Transverse colon (tissue), 4 donors: ENCODE measurements around the gene WIPF1. TPM values are rescaled to one million over a fixed set of nuclear protein-coding genes. Genes with fewer than 3 reads are reported as not detected.

Experiments
- DNase-seq: peaks from one replicate; pipeline ENCODE4 v3.0.0-alpha.2; 2019
- H3K27ac ChIP-seq, 4 donors: fragments of 200-600 bp; sonication (generic); 2 replicates each; pipeline ENCODE4 v1.5.1; 2016 to 2018; ENCODE audit warnings: inconsistent platforms in 4 of 4
- H3K27me3 ChIP-seq: fragments of 200-600 bp; sonication (generic); 2 replicates; pipeline ENCODE4 v1.5.1; 2017; ENCODE audit warnings: inconsistent platforms
- H3K36me3 ChIP-seq, 4 donors: fragments of 200-600 bp; sonication (generic); 2 replicates each; pipeline ENCODE4 v1.5.1; 2017 to 2019; ENCODE audit warnings: inconsistent platforms in 4 of 4
- H3K4me1 ChIP-seq, 4 donors: fragments of 200-600 bp; sonication (generic); 2 replicates each; pipeline ENCODE4 v1.5.1; 2017 to 2020; ENCODE audit warnings: inconsistent platforms in 4 of 4
- H3K4me3 ChIP-seq, 4 donors: fragments of 200-600 bp; sonication (generic); 1 replicate in 1 of 4; 2 replicates in 3 of 4; pipeline versions ENCODE4 v1.5.1 to v1.6.1; 2017 to 2019; ENCODE audit warnings: inconsistent platforms in 4 of 4
- H3K9me3 ChIP-seq, 2 donors: fragments of 200-600 bp; sonication (generic); 2 replicates each; pipeline ENCODE4 v1.5.1; 2017 to 2019; ENCODE audit warnings: inconsistent platforms in 2 of 2
- EP300 ChIP-seq: sonication (generic); formaldehyde crosslinking; IDR thresholded peaks from one replicate; pipeline ENCODE4 v1.6.1; 2017; ENCODE audit warnings: antibody characterized with exemption, low read depth
- POLR2A ChIP-seq: fragments of 450-650 bp; IDR thresholded peaks from one replicate; pipeline ENCODE4 v1.6.1; 2016; ENCODE audit warnings: antibody characterized with exemption, mild to moderate bottlenecking, moderate library complexity
- POLR2AphosphoS5 ChIP-seq, 3 donors: sonication (generic); formaldehyde crosslinking; IDR thresholded peaks; one replicate each; pipeline ENCODE4 v1.6.1; 2016; ENCODE audit warnings: antibody characterized with exemption in 3 of 3
- WGBS, 2 donors: methylation state at CpG; one replicate each; pipeline ENCODE4 v1.1.5; 2018; ENCODE audit warnings: low coverage in 1 of 2; 5-methylcytosine and 5-hydroxymethylcytosine counted together
- in situ Hi-C, 4 donors: fragments of 200-750 bp; cut with MboI; loops; one replicate each; pipeline versions ENCODE4 v1.15.0 to v1.15.1; 2017; ENCODE audit warnings: low sequenced_read_pairs in 3 of 4, low pct_ligation_motif_present in 1 of 4, low pct_unique_long_range_greater_than_20kb in 1 of 4
- intact Hi-C: fragments of 100-400 bp; cut with DNase I; formaldehyde crosslinking; loops from one replicate; pipeline ENCODE4 v1.15.1; 2023; ENCODE audit warnings: low total_unique reads
- total RNA-seq, 4 donors: library from RNA; depleted of rRNA; stranded (reverse); fragments of >200 nt; gene quantifications; one replicate each; pipeline ENCODE4 v1.1.0, GENCODE V29; 2016
- TF ChIP-seq, protein P1 (sequence below), 5 experiments: fragments of 200-600 bp in 3 of 5; fragments of 450-650 bp in 2 of 5; sonication (generic) in 3 of 5; IDR thresholded peaks; 1 replicate in 2 of 5; 2 replicates in 3 of 5; pipeline ENCODE4 v1.5.1; 2016 to 2017; ENCODE audit warnings: antibody characterized with exemption in 5 of 5, inconsistent platforms in 3 of 5, mild to moderate bottlenecking in 2 of 5, moderate library complexity in 1 of 5

WIPF1 gene
- total RNA-seq, 4 donors from 2014 or later: 8.5 to 32.6 (median 16.1) TPM

DNA sequence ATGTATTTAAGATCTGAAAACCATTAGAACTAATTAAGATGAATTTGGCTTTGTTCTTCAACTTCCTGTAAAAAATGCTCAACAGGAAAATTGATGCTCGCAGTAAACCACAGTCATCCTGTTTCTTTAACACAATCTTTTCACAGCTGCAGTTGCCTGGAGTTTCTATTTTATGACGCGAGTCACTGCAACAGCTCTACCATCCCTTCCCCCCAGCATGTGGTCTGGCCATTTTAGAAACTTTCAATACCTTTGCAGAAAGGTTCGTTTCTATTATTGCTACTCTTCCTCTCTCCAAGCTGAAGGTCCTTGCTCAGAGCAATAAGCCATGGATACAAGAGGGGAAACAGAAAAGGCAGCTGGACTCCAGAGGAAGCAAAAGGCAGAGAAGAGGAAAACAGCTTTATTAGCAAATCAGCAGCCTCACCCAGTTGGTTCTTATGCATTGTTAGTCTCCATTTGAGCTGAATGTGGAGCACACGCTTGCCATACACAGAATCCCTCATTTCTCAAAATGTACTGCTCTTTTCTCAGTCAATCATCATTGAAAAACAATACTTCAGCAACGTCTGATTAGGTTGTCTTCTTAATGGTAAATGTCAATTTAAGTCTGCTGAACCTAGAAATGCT, 3.9 kb downstream of the WIPF1 start:
- WGBS, 2 donors: 46 to 49% methylated on average over 4 to 6 of the region's 6 CpGs
- Histone ChIP-seq H3K27me3 (no peaks in the 10 kb centered on the region), H3K27ac (peak overlapping the region; percentile 81 to 84 (median 83)), H3K9me3 (no peaks in the 10 kb centered on the region), H3K4me3 (peak overlapping the region in 2 of 4 donors; percentile 4 to 5), H3K36me3 (no peaks in the 10 kb centered on the region), H3K4me1 (peaks cover 10 to 51% (median 16%) of the 10 kb centered on the region in 4 donors)
- intact Hi-C loops: no loop called here
- TF ChIP-seq POLR2A: peak; percentile 46
- no peak for TF ChIP-seq EP300
- peak in 2 of 3 donors; percentile 26 to 60 for TF ChIP-seq POLR2AphosphoS5 (IDR thresholded peaks at IDR 0.05)
- peak; percentile 58 for DNase-seq
- in situ Hi-C loops: loop anchor here in 1 of 4 donors (25.0 kb wide), 1 partner anchor 94 kb away; no protein-coding TSS in a partner anchor

- in situ Hi-C loops (loop anchor here in 1 of 4 donors (25.0 kb wide), 1 partner anchor 94 kb away; no protein-coding TSS in a partner anchor), intact Hi-C loops (no loop called here)
- Histone ChIP-seq H3K36me3 (no peaks in the 10 kb centered on the region), H3K4me3 (peak overlapping the region in 1 of 4 donors; percentile 4), H3K27me3 (no peaks in the 10 kb centered on the region), H3K9me3 (no peaks in the 10 kb centered on the region), H3K27ac (peak overlapping the region; percentile 81 to 84 (median 83)), H3K4me1 (peaks cover 10 to 45% (median 15%) of the 10 kb centered on the region in 4 donors)
- DNase-seq: no peak
- TF ChIP-seq POLR2AphosphoS5 (IDR thresholded peaks at IDR 0.05) (no peak), POLR2A (no peak), EP300 (no peak)
- TF ChIP-seq, protein P1, sequence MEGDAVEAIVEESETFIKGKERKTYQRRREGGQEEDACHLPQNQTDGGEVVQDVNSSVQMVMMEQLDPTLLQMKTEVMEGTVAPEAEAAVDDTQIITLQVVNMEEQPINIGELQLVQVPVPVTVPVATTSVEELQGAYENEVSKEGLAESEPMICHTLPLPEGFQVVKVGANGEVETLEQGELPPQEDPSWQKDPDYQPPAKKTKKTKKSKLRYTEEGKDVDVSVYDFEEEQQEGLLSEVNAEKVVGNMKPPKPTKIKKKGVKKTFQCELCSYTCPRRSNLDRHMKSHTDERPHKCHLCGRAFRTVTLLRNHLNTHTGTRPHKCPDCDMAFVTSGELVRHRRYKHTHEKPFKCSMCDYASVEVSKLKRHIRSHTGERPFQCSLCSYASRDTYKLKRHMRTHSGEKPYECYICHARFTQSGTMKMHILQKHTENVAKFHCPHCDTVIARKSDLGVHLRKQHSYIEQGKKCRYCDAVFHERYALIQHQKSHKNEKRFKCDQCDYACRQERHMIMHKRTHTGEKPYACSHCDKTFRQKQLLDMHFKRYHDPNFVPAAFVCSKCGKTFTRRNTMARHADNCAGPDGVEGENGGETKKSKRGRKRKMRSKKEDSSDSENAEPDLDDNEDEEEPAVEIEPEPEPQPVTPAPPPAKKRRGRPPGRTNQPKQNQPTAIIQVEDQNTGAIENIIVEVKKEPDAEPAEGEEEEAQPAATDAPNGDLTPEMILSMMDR (IDR thresholded peaks at IDR 0.05): no peak
These were observed 4.6 kb downstream of the WIPF1 start for GRCh38 chr2:174593041-174593440.

DNA sequence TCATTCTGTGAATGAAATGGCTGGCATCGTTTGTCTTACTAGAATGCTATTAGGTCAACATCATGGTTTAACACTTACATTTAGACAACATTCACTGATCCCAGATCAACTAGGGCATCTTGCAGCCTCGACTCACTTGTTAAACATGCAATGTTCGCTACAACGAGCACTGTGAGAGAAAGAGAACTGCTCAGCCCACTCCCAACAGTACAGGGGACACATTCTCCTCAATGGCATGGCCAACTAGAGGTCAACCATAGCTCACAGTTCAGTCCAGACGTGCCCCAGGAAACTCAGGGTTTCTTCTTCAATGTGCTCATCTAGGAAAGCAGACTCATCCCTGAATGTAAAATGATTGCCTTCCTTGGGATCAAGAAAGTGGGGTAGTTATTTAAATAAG, 5.9 kb downstream of the WIPF1 start:
- H3K27ac ChIP-seq: peak overlapping the region in 3 of 4 donors; percentile 3 to 84 (median 81)
- no peak overlapping the region for H3K4me3 ChIP-seq
- TF ChIP-seq EP300 (no peak), POLR2A (no peak), POLR2AphosphoS5 (IDR thresholded peaks at IDR 0.05) (no peak)
- TF ChIP-seq, protein P1 (IDR thresholded peaks at IDR 0.05): no peak
- H3K27me3 ChIP-seq: no peaks in the 10 kb centered on the region
- in situ Hi-C loops: loop anchor here in 1 of 4 donors (25.0 kb wide), 1 partner anchor 96 kb away; no protein-coding TSS in a partner anchor
- DNase-seq: no peak
- intact Hi-C loops: no loop called here
- H3K36me3 ChIP-seq: no peaks in the 10 kb centered on the region
- WGBS, 2 donors: 73 to 80% methylated on average over 1 to 5 of the region's 5 CpGs
- H3K4me1 ChIP-seq: peaks cover 6 to 34% (median 9%) of the 10 kb centered on the region in 4 donors
- no peaks in the 10 kb centered on the region for H3K9me3 ChIP-seq

- DNase-seq: no peak
- Histone ChIP-seq H3K27me3 (no peaks in the 10 kb centered on the region), H3K36me3 (no peaks in the 10 kb centered on the region), H3K27ac (peak overlapping the region in 3 of 4 donors; percentile 11 to 84 (median 45)), H3K4me3 (no peak overlapping the region), H3K4me1 (peaks cover 6 to 35% (median 10%) of the 10 kb centered on the region in 4 donors), H3K9me3 (no peaks in the 10 kb centered on the region)
- WGBS, 2 donors: 72 to 81% methylated on average over 4 to 5 of the region's 5 CpGs
- intact Hi-C loops (no loop called here), in situ Hi-C loops (loop anchor here in 1 of 4 donors (25.0 kb wide), 1 partner anchor 96 kb away; no protein-coding TSS in a partner anchor)
- TF ChIP-seq, protein P1 (IDR thresholded peaks at IDR 0.05): no peak
- TF ChIP-seq POLR2AphosphoS5 (IDR thresholded peaks at IDR 0.05): no peak
- TF ChIP-seq POLR2A: no peak
- no peak for TF ChIP-seq EP300
These were observed 6.5 kb downstream of the WIPF1 start for GRCh38 chr2:174590928-174591648.
